Epidermal melanocyte (primary cell): ENCODE data around the gene JADE1.

Experiments used
- DNase-seq: peaks from one replicate; pipeline ENCODE4 v3.0.0; 2011; ENCODE audit warnings: low spot score; ENCODE audit not compliant: insufficient read length

JADE1 gene

GRCh38 chr4:128840711-128841318, 31.3 kb downstream of the JADE1 start:
- DNase-seq, result no peak

- no peak for DNase-seq
These were observed 31.9 kb downstream of the JADE1 start for GRCh38 chr4:128841402-128841801.

- DNase-seq, result no peak
These were observed 35.4 kb downstream of the JADE1 start for GRCh38 chr4:128844931-128845330.

GRCh38 chr4:128846063-128846462, 36.6 kb downstream of the JADE1 start:
- DNase-seq, result no peak

- no peak for DNase-seq
These were observed 37.7 kb downstream of the JADE1 start for GRCh38 chr4:128847082-128847724.

- DNase-seq, result no peak
These were observed 39.0 kb downstream of the JADE1 start for GRCh38 chr4:128848461-128848860.

- DNase-seq, result no peak
These were observed 40.8 kb downstream of the JADE1 start for GRCh38 chr4:128850252-128850651.

- no peak for DNase-seq
These were observed 44.2 kb downstream of the JADE1 start for GRCh38 chr4:128853741-128854140.

GRCh38 chr4:128854433-128854832, 44.9 kb downstream of the JADE1 start:
- no peak for DNase-seq

GRCh38 chr4:128855621-128856020, 46.1 kb downstream of the JADE1 start:
- DNase-seq, result no peak

- DNase-seq, result no peak
These were observed 46.7 kb downstream of the JADE1 start for GRCh38 chr4:128856246-128856645.

GRCh38 chr4:128858879-128859671, 49.6 kb downstream of the JADE1 start:
- DNase-seq, result no peak

- DNase-seq, result no peak
These were observed 50.6 kb downstream of the JADE1 start for GRCh38 chr4:128859887-128860677.

GRCh38 chr4:128861856-128862518, 52.5 kb downstream of the JADE1 start:
- no peak for DNase-seq

- no peak for DNase-seq
These were observed 53.3 kb downstream of the JADE1 start for GRCh38 chr4:128862608-128863311.

GRCh38 chr4:128863312-128864075, 54.0 kb downstream of the JADE1 start:
- peak; percentile 33 for DNase-seq

- no peak for DNase-seq
These were observed 55.6 kb downstream of the JADE1 start for GRCh38 chr4:128865132-128865531.

GRCh38 chr4:128866269-128866668, 56.8 kb downstream of the JADE1 start:
- DNase-seq, result no peak

GRCh38 chr4:128866691-128867090, 57.2 kb downstream of the JADE1 start:
- DNase-seq, result no peak

GRCh38 chr4:128868758-128869157, 59.3 kb downstream of the JADE1 start:
- no peak for DNase-seq
